SK-N-SH (cell line): ENCODE data around the gene GPD1L. TPM values are rescaled to one million over a fixed set of nuclear protein-coding genes. Genes with fewer than 3 reads are reported as not detected.

Experiments used
- CTCF ChIA-PET: fragments of 300-600, 350-600 bp; formaldehyde crosslinking; extraction: SDS; loops from one replicate; lab custom pipeline; 2021; lab: Yijun Ruan, JAX
- POLR2A ChIA-PET: fragments of 350-600 bp; sonication (Branson Sonifier 250); formaldehyde crosslinking; extraction: SDS; loops from one replicate; lab custom pipeline; 2020; ENCODE audit warnings: antibody characterized with exemption, inconsistent platforms; lab: Yijun Ruan, JAX
- DNase-seq: peaks from one replicate; pipeline ENCODE4 v3.0.0; 2012
- H2AFZ ChIP-seq: fragments of 200-600 bp; sonication (generic); 2 replicates; pipeline ENCODE4 v1.8.1; 2016; ENCODE audit warnings: antibody characterized with exemption, mild to moderate bottlenecking, low read depth
- H3F3A ChIP-seq: fragments of 200-600 bp; sonication (generic); replicated peaks from 2 replicates; pipeline ENCODE3; 2016; ENCODE audit warnings: antibody characterized with exemption, mild to moderate bottlenecking; ENCODE audit not compliant: insufficient read depth
- H3K27ac ChIP-seq, 2 experiments: fragments of 200-500 bp in 1 of 2; fragments of 200-600 bp in 1 of 2; sonication (Bioruptor generic) in 1 of 2; sonication (generic), shearing (Covaris generic) in 1 of 2; 2 replicates each; pipeline versions ENCODE4 v1.5.1 to v1.6.1; 2014 to 2016; ENCODE audit warnings: low read depth in 2 of 2, inconsistent platforms in 1 of 2, low read length in 1 of 2, mild to moderate bottlenecking in 1 of 2, mixed read lengths in 1 of 2
- H3K27me3 ChIP-seq: fragments of 200-600 bp; sonication (generic), shearing (Covaris generic); 2 replicates; pipeline ENCODE4 v1.6.1; 2016; ENCODE audit warnings: mixed run types; ENCODE audit not compliant: insufficient read depth
- H3K36me3 ChIP-seq, 2 experiments: fragments of 200-500 bp in 1 of 2; fragments of 200-600 bp in 1 of 2; sonication (Bioruptor generic) in 1 of 2; sonication (generic) in 1 of 2; replicated peaks in 1 of 2; 2 replicates each; pipeline versions ENCODE3 to v1.5.1; 2014 to 2016; ENCODE audit warnings: low read length in 1 of 2, mild to moderate bottlenecking in 1 of 2; ENCODE audit not compliant: insufficient read depth in 2 of 2, control insufficient read depth in 1 of 2
- H3K4me1 ChIP-seq, 2 experiments: fragments of 200-500 bp in 1 of 2; fragments of 200-600 bp in 1 of 2; sonication (Bioruptor generic) in 1 of 2; sonication (generic), shearing (Covaris generic) in 1 of 2; 2 replicates each; pipeline versions ENCODE4 v1.5.1 to v1.6.1; 2014 to 2016; ENCODE audit warnings: low read depth in 1 of 2, low read length in 1 of 2, mixed run types in 1 of 2; ENCODE audit not compliant: insufficient read depth in 2 of 2, control insufficient read depth in 1 of 2
- H3K4me2 ChIP-seq: fragments of 200-600 bp; sonication (generic), shearing (Covaris generic); 2 replicates; pipeline ENCODE4 v1.6.1; 2017; ENCODE audit warnings: mixed run types
- H3K4me3 ChIP-seq, 2 experiments: fragments of 200-500 bp in 1 of 2; fragments of 200-600 bp in 1 of 2; sonication (Bioruptor generic) in 1 of 2; sonication (generic), shearing (Covaris generic) in 1 of 2; 2 replicates each; pipeline versions ENCODE4 v1.5.1 to v1.8.1; 2014 to 2016; ENCODE audit warnings: low read depth in 2 of 2, inconsistent platforms in 1 of 2, low read length in 1 of 2, mild to moderate bottlenecking in 1 of 2, mixed read lengths in 1 of 2, moderate library complexity in 1 of 2
- H3K79me2 ChIP-seq: fragments of 200-600 bp; sonication (generic); 2 replicates; pipeline ENCODE4 v1.8.1; 2017; ENCODE audit warnings: mild to moderate bottlenecking; ENCODE audit not compliant: insufficient read depth
- H3K9ac ChIP-seq: fragments of 200-600 bp; sonication (generic); 2 replicates; pipeline ENCODE4 v1.6.1; 2017; ENCODE audit warnings: mixed run types
- H3K9me2 ChIP-seq: fragments of 200-600 bp; sonication (generic); 2 replicates; pipeline ENCODE4 v1.6.1; 2017; ENCODE audit warnings: mixed run types
- H3K9me3 ChIP-seq: fragments of 200-600 bp; sonication (generic); 2 replicates; pipeline ENCODE4 v1.6.1; 2017; ENCODE audit warnings: mixed run types, mild to moderate bottlenecking, moderate library complexity
- H4K20me1 ChIP-seq: fragments of 200-600 bp; sonication (generic); 2 replicates; pipeline ENCODE4 v1.6.1; 2017; ENCODE audit warnings: mild to moderate bottlenecking, mixed run types; ENCODE audit not compliant: insufficient read depth
- FOSL2 ChIP-seq: IDR thresholded peaks from 2 replicates; pipeline ENCODE4 v1.4.0; 2012; ENCODE audit warnings: low read depth, mild to moderate bottlenecking, moderate library complexity, borderline replicate concordance
- FOXJ3 ChIP-seq: sonication (generic); formaldehyde crosslinking; IDR thresholded peaks from 2 replicates; pipeline ENCODE4 v1.5.1; 2020; ENCODE audit warnings: mild to moderate bottlenecking, missing genetic modification reagents
- FOXM1 ChIP-seq: IDR thresholded peaks from 2 replicates; pipeline ENCODE4 v1.4.0; 2012; ENCODE audit warnings: low read depth, mild to moderate bottlenecking
- JUND ChIP-seq: IDR thresholded peaks from 2 replicates; pipeline ENCODE4 v1.4.0; 2012
- MEF2A ChIP-seq: IDR thresholded peaks from 2 replicates; pipeline ENCODE4 v1.4.0; 2012; ENCODE audit warnings: low read depth, borderline replicate concordance
- MXI1 ChIP-seq: IDR thresholded peaks from 2 replicates; pipeline ENCODE4 v1.6.1; 2012; ENCODE audit warnings: mild to moderate bottlenecking, low read depth, low read length, improper control_type of control experiment
- RCOR1 ChIP-seq: fragments of 150-350 bp; IDR thresholded peaks from 2 replicates; pipeline ENCODE4 v1.6.1; 2017; ENCODE audit warnings: antibody characterized with exemption, low read length
- RFX5 ChIP-seq: IDR thresholded peaks from 2 replicates; pipeline ENCODE4 v1.6.1; 2012; ENCODE audit warnings: mild to moderate bottlenecking, improper control_type of control experiment, low read length
- RXRA ChIP-seq: IDR thresholded peaks from 2 replicates; pipeline ENCODE4 v1.4.0; 2012; ENCODE audit warnings: low read depth, mild to moderate bottlenecking, borderline replicate concordance
- SMC3 ChIP-seq: IDR thresholded peaks from 2 replicates; pipeline ENCODE4 v1.6.1; 2012; ENCODE audit warnings: low read depth, low read length, improper control_type of control experiment
- TAF1 ChIP-seq: IDR thresholded peaks from 2 replicates; pipeline ENCODE4 v1.6.1; 2012; ENCODE audit warnings: low read depth, mild to moderate bottlenecking, low read length, moderate library complexity, borderline replicate concordance
- TCF12 ChIP-seq: IDR thresholded peaks from 2 replicates; pipeline ENCODE4 v1.4.0; 2012
- USF1 ChIP-seq: IDR thresholded peaks from 2 replicates; pipeline ENCODE4 v1.4.0; 2012; ENCODE audit warnings: low read depth, borderline replicate concordance
- USF2 ChIP-seq: fragments of 150-350 bp; IDR thresholded peaks from 2 replicates; pipeline ENCODE4 v1.6.1; 2017; ENCODE audit warnings: antibody characterized with exemption, low read length, low read depth, borderline replicate concordance
- WGBS: methylation state at CpG from one replicate; pipeline ENCODE4 v1.1.6; 2017; ENCODE audit warnings: low lambda C conversion rate; 5-methylcytosine and 5-hydroxymethylcytosine counted together
- polyA plus RNA-seq, 3 experiments: library from polyadenylated mRNA; depleted of rRNA; stranded (reverse); fragments of >200 nt; gene quantifications; 2 replicates each; pipeline ENCODE4 v1.2.3, GENCODE V29; 2012
- TF ChIP-seq, protein P1 (sequence below): fragments of 150-350 bp; IDR thresholded peaks from 2 replicates; pipeline ENCODE4 v1.6.1; 2016; ENCODE audit warnings: mild to moderate bottlenecking, low read depth, low read length
- TF ChIP-seq, protein P2 (sequence below): IDR thresholded peaks from 2 replicates; pipeline ENCODE4 v1.6.1; 2012; ENCODE audit warnings: mild to moderate bottlenecking, low read depth, low read length, moderate library complexity
- TF ChIP-seq, protein P3 (sequence below): IDR thresholded peaks from 2 replicates; pipeline ENCODE4 v1.4.0; 2012; ENCODE audit warnings: low read depth, borderline replicate concordance
- TF ChIP-seq, protein P4 (sequence below): fragments of 200-600 bp; sonication (generic); IDR thresholded peaks from 2 replicates; pipeline ENCODE4 v1.6.1; 2017; ENCODE audit warnings: antibody characterized with exemption, mild to moderate bottlenecking, moderate library complexity

Gene GPD1L
- polyA plus RNA-seq, 1 of the 3 experiments (the other 2 are of a cell fraction), result 6.1 TPM

DNA sequence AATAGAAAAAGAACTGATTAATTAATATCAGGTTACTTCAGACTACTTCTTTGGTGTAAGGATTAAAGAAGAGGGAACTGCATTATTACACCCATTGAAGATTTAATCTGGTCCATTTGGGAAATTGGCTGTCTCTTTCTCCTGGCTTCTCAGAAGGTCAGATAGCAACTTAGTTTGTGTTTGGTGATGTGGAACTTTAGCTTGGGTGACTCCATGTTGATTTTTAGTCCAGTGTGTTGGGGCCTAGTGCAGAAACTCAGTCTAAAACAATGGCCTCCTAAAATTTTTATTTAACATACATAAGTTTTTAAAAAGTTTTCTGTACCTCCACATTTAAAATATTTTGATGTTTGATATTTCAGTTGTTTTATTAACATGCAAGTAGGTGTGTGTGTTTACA lies 27.6 kb upstream of the GPD1L start:
- Histone ChIP-seq H4K20me1 (no peaks in the 10 kb centered on the region), H3K36me3 (no peaks in the 10 kb centered on the region), H3K9ac (no peak overlapping the region), H3K4me3 (no peak overlapping the region), H3K9me3 (no peaks in the 10 kb centered on the region), H3K4me2 (no peak overlapping the region), H3F3A (no peaks in the 10 kb centered on the region), H3K27me3 (no peaks in the 10 kb centered on the region; the same call in 1 of the 2 replicates), H3K79me2 (no peaks in the 10 kb centered on the region), H2AFZ (no peak overlapping the region), H3K9me2 (no peaks in the 10 kb centered on the region), H3K27ac (no peak overlapping the region), H3K4me1 (no peaks in the 10 kb centered on the region)
- ChIA-PET POLR2A (no interaction called here), CTCF (no interaction called here)
- TF ChIP-seq JUND (no peak), TCF12 (no peak), FOXM1 (no peak), MEF2A (no peak), TAF1 (no peak)
- TF ChIP-seq, protein P1, sequence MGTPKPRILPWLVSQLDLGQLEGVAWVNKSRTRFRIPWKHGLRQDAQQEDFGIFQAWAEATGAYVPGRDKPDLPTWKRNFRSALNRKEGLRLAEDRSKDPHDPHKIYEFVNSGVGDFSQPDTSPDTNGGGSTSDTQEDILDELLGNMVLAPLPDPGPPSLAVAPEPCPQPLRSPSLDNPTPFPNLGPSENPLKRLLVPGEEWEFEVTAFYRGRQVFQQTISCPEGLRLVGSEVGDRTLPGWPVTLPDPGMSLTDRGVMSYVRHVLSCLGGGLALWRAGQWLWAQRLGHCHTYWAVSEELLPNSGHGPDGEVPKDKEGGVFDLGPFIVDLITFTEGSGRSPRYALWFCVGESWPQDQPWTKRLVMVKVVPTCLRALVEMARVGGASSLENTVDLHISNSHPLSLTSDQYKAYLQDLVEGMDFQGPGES, result no peak
- DNase-seq, result no peak

GRCh38 chr3:32082721-32083120 lies 23.7 kb upstream of the GPD1L start:
- ChIA-PET CTCF (no interaction called here), POLR2A (no interaction called here)
- Histone ChIP-seq H3K4me1 (no peaks in the 10 kb centered on the region), H3K79me2 (no peaks in the 10 kb centered on the region), H2AFZ (no peak overlapping the region), H3K9me3 (no peaks in the 10 kb centered on the region), H3F3A (no peaks in the 10 kb centered on the region), H3K36me3 (no peaks in the 10 kb centered on the region), H3K9ac (no peak overlapping the region), H3K27me3 (no peaks in the 10 kb centered on the region), H3K9me2 (no peaks in the 10 kb centered on the region), H3K4me2 (no peak overlapping the region), H4K20me1 (no peaks in the 10 kb centered on the region), H3K4me3 (no peak overlapping the region), H3K27ac (no peak overlapping the region)
- TF ChIP-seq, protein P2, sequence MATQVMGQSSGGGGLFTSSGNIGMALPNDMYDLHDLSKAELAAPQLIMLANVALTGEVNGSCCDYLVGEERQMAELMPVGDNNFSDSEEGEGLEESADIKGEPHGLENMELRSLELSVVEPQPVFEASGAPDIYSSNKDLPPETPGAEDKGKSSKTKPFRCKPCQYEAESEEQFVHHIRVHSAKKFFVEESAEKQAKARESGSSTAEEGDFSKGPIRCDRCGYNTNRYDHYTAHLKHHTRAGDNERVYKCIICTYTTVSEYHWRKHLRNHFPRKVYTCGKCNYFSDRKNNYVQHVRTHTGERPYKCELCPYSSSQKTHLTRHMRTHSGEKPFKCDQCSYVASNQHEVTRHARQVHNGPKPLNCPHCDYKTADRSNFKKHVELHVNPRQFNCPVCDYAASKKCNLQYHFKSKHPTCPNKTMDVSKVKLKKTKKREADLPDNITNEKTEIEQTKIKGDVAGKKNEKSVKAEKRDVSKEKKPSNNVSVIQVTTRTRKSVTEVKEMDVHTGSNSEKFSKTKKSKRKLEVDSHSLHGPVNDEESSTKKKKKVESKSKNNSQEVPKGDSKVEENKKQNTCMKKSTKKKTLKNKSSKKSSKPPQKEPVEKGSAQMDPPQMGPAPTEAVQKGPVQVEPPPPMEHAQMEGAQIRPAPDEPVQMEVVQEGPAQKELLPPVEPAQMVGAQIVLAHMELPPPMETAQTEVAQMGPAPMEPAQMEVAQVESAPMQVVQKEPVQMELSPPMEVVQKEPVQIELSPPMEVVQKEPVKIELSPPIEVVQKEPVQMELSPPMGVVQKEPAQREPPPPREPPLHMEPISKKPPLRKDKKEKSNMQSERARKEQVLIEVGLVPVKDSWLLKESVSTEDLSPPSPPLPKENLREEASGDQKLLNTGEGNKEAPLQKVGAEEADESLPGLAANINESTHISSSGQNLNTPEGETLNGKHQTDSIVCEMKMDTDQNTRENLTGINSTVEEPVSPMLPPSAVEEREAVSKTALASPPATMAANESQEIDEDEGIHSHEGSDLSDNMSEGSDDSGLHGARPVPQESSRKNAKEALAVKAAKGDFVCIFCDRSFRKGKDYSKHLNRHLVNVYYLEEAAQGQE, result no peak
- no peak for TF ChIP-seq RXRA
- TF ChIP-seq USF1, result no peak
- no peak for TF ChIP-seq RFX5
- TF ChIP-seq RCOR1, result no peak
- no peak for TF ChIP-seq USF2
- TF ChIP-seq, protein P3, sequence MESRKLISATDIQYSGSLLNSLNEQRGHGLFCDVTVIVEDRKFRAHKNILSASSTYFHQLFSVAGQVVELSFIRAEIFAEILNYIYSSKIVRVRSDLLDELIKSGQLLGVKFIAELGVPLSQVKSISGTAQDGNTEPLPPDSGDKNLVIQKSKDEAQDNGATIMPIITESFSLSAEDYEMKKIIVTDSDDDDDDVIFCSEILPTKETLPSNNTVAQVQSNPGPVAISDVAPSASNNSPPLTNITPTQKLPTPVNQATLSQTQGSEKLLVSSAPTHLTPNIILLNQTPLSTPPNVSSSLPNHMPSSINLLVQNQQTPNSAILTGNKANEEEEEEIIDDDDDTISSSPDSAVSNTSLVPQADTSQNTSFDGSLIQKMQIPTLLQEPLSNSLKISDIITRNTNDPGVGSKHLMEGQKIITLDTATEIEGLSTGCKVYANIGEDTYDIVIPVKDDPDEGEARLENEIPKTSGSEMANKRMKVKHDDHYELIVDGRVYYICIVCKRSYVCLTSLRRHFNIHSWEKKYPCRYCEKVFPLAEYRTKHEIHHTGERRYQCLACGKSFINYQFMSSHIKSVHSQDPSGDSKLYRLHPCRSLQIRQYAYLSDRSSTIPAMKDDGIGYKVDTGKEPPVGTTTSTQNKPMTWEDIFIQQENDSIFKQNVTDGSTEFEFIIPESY, result no peak
- TF ChIP-seq FOSL2, result no peak
- TF ChIP-seq SMC3, result no peak
- TF ChIP-seq, protein P4, sequence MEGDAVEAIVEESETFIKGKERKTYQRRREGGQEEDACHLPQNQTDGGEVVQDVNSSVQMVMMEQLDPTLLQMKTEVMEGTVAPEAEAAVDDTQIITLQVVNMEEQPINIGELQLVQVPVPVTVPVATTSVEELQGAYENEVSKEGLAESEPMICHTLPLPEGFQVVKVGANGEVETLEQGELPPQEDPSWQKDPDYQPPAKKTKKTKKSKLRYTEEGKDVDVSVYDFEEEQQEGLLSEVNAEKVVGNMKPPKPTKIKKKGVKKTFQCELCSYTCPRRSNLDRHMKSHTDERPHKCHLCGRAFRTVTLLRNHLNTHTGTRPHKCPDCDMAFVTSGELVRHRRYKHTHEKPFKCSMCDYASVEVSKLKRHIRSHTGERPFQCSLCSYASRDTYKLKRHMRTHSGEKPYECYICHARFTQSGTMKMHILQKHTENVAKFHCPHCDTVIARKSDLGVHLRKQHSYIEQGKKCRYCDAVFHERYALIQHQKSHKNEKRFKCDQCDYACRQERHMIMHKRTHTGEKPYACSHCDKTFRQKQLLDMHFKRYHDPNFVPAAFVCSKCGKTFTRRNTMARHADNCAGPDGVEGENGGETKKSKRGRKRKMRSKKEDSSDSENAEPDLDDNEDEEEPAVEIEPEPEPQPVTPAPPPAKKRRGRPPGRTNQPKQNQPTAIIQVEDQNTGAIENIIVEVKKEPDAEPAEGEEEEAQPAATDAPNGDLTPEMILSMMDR, result no peak
- no peak for TF ChIP-seq MXI1
- no peak for TF ChIP-seq FOXJ3 (CRISPR knock-in tag)
- WGBS, result 18% methylated on average over 3 of the region's 3 CpGs
- no peak for DNase-seq
